T-helper 2 cell (primary cell): ENCODE data around the gene SPTAN1.
"Not testable (repeated sequence)": the region's sequence is repeated elsewhere in the genome, so short reads cannot be mapped to it uniquely, and the experiment has no call there.

ENCODE experiments used
- DNase-seq, 5 experiments: peaks; one replicate each; pipeline versions ENCODE4 v3.0.0 to v3.0.0-alpha.2; 2012 to 2022
- total RNA-seq, 2 donors: gene quantifications; one replicate each; lab custom pipeline; 2026; lab: John Stamatoyannopoulos, UW

Gene SPTAN1
- 731 to 874 reads per million in 2 donors for total RNA-seq

DNA sequence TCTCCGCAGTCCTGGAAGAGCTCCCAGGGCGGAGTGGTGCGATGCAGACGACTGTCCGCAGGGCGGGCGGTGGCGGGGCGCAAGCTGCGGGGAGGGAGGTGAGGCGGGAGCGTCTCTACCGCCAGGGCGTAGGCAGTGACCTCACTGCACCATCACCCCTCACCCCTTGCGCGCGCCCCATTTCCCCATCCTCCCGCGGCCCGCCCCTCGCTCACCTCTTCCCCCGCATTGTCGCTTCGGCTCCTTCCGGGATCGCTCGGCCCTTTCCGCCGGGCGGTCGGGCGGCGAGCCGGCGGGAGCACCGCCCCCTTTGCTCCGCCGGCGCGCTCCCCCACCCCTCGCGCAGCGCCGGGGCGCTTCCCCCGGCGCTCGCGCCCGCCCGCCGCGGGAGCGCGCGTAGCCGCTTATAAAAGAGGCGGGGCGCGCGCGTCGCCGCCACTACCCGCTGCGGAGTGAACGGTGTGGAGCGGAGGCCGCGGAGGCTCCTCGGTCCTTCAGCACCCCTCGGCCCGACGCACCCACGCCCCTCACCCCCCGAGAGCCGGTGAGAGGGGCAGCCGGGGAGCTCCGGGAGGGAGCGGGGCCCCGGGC, at the start of gene SPTAN1:
SPTAN1 (plus strand) TSS at position 435 of the 591 bp plus-strand sequence. CDS start 14,154 bp downstream, outside the sequence.
- DNase-seq, result peak; percentile 92 to 97 (median 95)

DNA sequence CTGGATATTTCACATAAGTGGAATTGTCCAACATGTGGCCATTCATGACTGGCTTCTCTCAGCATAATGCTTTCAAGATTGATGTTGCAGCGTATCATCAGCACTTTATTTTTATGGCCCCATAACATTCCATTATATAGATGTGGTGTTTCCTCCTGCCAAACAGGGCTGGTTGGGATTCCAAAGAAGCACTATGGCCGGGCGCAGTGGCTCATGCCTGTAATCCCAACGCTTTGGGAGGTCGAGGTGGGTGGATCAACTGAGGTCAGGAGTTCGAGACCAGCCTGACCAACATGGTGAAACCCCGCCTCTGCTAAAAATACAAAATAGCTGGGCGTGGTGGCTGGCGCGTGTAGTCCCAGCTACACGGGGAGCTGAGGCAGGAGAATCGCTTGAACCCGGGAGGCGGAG, 49.0 kb upstream of the SPTAN1 start:
- DNase-seq, result not testable (repeated sequence)

DNA sequence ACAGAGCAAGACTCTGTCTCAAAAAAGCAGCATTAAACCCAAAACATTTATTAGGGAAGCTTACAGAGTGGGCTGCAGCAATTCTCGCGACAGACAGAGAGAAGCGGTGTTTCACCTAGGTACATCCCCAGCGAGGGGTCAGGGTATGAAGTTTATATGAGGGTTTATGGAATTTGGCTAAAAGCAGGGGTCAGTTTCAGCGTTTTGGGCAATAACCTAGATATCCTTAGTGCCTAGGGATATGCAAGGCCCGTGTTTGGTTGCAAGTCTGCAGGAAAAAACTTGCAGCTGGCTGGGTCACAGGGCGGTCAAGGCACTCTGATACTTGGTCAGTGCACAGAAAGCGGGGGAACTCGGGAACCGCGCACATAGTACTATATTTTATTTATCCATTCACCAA, 48.5 kb upstream of the SPTAN1 start:
- DNase-seq, result no peak

DNA sequence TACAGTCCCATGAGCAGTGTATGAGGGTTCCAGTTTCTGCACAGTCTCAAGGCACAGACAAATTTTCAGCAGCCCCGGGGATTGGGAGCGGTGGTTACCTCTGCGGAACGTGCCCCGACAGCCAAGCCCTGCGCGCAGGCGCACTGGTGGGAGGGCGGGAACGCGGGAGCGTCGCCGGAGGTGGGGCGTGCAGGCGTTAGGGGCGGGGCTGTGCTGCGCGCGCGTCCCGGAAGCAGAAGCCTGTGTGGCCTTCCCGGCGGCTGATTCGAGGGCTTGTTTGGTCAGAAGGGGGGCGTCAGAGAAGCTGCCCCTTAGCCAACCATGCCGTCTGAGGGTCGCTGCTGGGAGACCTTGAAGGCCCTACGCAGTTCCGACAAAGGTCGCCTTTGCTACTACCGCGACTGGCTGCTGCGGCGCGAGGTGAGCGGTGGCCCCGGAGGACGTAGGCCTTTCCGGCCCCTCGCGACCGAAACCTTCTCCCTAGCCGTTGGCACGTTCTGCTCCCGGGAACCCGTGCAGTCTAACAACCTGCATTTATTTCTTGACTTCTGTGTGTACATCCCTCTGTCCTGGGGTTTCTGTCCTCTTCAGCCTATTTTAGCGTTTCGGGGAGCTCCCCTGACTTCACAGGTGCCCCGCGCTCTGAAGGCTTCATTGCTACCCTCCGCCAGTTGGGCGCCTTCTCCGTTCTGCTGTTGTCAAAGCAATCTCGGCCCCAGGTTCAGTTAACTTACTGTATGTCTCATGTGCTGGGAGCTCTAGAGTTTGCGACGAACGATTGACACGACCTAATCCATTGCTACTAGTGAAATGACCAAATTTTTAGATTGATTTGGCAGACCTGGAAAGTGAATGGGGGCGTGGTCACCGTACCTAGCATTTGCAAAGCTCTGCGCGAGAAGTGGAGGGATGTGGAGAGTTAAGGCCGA, 47.6 kb upstream of the SPTAN1 start, which contains the start of gene GLE1:
GLE1 (plus strand) TSS at position 235 of the 929 bp plus-strand sequence; CDS start at position 322, 87 bp downstream.
- DNase-seq, result peak; percentile 93 to 98 (median 94)

DNA sequence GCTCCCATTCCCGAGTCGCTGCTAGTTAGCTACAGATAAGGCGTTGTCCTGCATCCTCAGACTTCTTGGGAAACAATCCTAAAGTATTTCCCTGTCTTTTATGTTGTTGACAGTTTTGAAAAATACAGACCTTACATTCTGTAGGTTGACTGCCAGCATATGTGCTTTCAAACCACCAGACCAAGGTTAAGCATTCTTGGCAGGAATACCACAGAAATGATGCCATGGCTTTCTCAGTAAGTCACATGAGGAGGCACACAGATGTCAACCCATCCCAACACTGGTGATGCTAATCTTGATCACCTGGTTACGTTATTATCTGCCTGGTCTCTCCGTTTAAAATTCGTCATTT, 47.0 kb upstream of the SPTAN1 start:
- no peak for DNase-seq

DNA sequence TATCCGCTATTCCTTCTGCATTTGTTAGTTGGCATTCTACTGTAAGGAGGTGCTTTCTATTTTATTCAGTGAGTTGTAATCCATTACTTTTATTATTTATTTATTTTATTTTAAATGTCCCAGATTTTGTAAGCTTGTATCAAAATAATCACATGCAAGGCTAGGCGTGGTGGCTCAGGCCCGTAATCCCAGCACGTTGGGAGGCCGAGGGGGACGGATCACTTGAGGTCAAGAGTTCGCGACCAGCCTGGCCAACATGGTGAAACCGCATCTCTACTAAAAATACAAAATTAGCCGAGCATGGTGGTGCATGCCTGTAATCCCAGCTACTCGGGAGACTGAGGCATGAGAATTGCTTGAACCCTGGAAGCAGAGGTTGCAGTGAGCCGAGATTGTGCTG, 46.5 kb upstream of the SPTAN1 start:
- DNase-seq, result not testable (repeated sequence)

DNA sequence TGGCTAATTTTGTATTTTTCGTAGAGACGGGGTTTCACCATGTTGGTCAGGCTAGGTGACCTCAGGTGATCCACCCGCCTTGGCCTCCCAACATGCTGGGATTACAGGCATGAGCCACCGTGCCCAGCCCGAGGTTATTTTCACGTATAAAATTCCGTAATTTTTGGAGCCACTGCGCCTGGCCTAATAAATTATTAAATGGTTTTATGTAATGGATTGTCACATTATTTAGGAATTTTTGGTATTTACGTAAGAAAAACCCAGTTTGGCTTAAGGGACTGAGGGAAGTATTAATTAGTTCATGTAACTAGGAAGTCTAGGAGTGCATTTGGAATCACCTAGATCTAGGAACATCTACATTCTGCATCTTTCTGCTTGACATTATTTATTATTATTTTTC, 39.6 kb upstream of the SPTAN1 start:
- no peak for DNase-seq

DNA sequence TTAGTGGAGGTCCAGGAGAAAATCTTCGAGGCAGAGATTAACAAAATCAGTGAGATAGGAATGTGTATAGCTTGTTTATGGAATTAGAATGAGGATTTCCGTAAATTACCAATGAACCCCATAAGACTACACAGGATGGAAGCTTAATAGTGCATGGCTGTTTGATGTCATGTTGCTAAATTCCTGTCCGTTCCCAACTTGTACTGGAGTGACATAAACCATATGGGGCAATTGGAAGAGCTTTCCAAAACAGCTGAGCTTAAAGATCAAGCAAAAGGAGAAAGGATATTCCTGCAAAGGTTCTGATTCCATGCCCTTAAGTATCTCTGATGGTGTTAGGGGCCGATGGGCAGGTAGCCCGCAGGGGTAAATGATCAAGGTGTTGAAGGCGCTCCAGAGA, 30.4 kb upstream of the SPTAN1 start:
- no peak for DNase-seq

DNA sequence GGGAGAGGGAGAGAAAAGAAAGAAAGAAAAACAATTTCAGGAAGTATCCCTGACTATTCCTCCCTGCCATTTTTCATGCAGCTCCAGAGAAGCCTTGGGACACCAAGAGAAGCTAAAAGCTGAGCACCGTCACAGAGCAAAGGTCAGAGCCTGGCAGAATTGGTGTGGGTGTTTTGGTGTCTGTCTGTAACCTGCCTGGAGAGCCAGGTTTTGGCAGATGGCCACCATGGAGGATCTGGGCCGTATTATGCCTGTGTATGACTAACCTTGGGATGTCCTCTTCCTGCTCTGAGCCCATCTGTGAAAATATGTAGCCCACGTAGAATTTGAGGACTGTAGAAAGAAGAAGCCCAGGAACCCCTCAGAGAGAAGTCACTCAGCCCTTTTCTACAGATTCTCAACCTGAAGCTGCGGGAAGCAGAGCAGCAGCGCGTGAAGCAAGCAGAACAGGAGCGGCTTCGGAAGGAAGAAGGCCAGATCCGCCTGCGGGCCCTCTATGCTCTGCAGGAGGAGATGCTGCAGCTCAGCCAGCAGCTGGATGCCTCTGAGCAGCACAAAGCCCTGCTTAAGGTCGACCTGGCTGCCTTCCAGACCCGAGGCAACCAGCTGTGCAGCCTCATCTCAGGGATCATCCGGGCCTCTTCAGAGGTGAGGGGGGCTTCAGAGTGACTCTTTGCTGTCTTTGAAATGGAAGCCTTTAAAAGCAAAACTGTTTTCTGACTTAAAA, 29.0 kb upstream of the SPTAN1 start:
- DNase-seq, result no peak

DNA sequence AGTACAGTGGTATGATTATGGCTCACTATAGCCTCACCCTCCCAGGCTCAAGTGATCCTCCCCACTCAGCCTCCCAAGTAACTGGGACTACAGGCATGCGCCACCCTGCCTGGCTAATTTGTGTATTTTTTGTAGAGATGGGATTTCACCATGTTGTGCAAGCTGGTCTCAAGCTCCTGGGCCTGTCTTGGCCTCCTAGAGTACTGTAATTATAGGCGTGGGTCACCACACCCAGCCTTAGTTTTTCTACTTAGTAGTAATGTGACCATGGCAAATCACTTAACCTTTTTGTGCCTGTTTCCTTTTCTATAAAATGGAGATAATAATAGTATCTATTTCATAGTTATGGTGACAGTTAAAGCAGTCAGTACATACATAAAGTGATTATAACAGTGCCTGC, 25.7 kb upstream of the SPTAN1 start:
- DNase-seq, result no peak

DNA sequence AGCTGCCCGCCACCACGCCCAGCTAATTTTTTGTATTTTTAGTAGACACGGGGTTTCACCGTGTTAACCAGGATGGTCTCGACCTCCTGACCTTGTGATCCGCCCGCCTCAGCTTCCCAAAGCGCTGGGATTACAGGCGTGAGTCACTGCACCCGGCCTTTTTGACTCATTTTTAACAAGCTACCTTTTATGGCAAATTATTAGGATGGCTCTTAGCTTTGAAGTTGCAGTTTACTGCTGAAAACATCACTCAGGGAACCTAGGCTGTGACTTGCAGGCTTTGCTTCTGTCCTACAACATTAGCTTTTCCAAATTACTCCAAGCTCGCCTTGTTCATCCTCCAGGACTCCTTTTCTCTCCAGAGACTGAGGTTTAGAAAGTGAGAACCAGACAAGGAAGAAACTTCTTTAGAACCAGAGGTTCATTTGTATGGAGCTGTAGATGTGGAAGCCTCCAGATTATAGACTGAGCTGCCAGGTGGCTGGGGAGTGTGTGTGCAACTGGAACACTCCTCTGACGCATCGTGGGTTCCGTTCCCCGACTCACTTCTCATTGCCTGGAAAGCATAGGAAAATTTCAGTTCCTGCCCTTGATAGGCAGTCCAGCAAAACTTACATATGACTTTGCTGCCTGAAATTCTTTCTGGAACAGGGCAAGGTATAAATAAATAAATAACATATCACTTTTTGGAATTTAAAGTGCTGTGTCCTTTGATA, 23.8 kb upstream of the SPTAN1 start:
- no peak for DNase-seq

DNA sequence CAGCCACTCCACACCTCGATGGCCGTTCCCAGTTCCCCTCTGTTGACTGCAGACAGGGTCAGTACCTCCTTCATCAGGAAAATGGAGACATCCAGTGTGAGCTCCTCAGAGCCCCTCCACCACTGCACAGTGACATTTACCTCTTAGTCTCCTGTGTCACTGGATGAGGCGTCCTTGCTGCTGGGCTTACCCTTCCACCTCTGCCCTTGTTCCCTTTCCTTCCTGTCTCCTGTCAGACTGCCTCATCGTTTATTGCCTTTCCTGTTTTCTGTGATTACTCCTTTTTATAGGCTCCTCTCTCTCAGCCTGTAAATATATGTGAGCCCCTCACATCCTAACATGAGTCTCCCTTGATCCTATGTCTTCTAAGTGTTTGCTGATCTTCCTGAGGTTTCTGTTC, 23.2 kb upstream of the SPTAN1 start:
- DNase-seq, result no peak

DNA sequence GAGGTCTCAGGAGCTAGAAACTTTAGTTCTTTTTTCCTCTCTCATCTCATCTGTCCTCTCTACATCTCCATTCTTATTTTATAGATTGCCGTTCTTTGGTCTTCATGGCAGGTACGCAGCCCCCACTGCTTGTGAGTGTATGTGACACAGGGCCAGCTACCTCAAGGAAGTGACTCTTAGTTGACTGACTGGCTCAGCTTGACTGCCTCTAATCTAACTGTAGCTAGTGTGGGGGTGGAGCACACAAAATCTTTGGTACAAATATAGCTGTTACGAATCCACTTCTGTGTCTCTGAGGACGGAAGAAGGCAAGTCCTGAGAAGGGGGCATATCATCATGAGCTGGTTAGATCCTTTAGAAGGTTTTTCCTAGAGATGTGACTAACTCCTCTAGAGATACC, 19.8 kb upstream of the SPTAN1 start:
- DNase-seq, result no peak

DNA sequence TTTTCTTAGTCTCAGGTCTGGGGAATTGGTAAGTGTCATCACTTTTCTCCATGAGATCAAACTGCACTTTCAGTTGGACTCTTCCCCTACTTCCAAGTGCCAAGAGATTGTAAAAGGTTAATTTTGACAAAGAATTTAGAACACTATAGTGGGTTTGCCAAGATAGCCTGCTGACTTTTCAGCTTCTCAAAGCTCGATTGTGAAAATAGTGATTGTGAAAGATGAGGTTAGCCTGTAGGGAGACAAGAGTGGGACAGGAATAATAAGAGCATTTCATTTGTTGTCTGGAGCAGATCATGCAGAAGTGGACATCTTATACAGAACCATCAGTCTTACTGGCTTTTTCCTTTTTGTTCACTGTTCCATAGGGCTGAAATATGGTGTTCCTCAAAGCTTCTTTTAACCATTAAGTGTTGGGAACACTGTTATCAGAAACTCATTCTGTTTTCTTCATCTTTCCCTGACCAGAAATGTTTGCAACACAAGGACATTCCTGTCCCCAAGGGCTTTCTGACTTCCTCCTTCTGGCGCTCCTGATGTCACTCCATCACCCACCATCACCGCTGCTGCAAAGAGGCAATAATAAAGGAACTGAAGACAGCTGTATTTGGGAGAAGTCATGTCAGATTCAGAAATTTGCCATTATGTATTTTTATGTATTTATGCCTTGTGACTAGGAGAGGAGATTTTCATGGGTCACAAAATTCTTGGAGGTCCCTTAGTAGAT, 11.6 kb upstream of the SPTAN1 start:
- no peak for DNase-seq

DNA sequence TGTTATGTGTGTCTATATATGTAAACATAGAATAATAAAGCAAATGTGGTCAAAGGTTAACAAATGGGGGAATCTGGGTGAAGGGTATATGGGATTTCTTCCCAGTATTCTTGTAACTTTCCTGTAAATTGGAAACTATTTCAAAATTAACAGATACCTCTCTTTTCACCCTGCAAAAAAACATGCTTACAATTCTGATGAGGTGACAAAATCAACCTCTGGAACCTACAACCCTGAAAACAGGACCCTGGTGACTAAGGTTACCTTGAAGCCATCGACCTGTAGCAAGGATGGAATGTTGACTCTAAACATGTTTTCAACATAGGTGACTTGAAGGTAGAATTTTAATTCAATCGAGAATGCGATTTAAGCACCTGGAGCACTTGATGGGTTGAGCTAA, 5.9 kb upstream of the SPTAN1 start:
- no peak for DNase-seq

DNA sequence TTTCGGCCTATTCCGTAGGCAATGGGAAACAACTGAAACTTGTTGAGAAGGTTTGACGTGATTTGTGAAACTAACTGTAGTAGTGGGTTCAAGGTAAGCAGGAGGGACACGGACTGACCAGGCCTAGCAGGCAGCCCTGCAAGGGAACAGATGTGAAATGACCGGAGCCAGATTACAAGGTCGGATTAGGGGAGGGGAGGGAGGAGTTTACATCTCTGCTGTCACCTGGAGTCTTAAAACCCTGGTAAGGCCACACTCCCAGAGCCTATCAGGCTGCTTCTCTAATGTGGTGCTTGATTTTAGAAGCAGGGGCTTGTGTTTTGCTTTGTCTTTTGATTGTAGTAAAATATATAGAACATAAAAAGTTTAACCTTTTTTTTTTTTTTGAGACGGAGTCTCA, 3.5 kb upstream of the SPTAN1 start:
- no peak for DNase-seq

DNA sequence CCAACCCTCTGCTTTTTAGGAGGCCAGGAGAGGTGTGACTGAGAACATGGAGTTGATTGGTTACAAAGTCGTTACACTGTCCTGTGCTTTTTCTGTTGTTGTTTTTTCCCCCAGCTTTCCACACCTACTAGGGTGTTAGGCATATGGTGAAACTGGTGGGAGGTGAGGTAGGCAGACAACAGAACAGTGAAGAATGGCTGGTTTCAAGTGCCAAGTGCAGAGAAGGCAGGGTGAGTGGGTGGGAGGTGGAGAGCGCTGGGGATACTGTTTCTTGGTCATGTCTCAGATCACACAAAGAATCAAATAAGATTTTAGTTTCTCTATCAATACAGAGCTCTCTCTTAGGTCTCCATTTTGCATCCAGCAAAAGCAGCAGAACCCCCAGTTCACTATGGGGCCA, 2.2 kb upstream of the SPTAN1 start:
- peak in 2 of 5 experiments; percentile 22 to 29 for DNase-seq

DNA sequence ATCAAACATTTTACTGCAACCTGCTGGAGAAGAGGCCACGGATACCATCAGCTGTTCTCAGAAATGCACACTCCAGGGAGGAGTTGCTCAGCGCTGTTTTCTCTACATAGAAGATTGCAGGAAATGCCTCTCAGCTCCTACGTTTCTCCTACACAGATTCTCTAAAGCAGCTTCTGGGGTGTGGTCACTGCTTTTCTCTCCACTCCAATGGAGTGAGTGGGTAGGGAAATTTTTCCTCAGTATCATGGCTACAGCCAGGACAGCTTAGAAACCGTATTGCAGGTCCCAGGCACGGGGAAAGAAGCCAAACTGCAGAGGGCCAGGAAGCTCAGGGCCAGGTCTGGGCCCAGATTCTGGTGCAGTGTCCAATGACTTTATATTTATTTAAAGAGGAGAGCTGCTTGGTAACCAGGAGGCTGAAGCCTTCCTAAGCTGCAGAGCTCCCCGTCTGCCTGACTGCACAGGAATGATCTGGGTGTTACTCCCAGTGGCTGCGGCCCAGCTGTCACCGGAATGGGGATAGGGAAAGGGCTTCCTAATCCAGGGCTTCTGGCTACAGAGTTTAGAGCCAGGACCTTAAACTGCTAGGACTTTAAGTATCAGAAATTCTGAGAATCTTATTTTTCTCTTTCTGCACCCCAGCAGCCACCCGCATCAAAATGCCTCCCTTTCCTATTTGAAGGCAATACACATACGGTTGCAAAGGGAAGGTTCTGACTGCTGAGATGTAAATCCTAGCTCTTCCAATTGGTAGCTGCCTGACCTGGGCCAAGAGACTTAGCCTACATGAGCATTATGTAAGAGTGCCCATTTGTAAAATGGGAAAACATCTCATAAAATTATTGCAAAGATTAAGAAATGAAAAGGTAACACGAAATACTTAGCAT, 1.4 kb upstream of the SPTAN1 start:
- DNase-seq, result peak in 1 of 5 experiments; percentile 44

DNA sequence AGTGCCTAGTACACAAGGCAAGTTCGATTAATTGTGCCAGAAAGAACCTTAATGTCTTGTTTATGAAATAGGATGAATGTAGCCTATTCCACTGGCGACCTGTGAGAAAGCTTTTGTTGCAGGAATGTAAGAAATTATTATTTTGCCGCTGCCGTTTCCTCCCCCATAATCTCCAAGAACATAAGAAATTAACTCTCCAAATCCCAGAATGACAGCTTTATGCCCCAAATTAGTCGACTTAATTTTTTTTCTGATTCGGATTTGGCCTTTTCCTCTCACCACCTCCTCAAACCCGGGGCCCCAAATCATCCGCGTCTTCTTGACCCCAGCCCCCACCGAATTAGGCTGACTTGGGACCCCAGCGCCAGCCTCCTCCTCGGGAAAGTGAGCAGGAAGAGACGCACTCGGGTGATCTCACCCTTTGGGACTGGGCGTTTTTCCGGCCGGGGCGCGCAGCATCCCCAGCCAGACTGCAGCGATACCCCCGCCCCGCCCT, 682 bp upstream of the SPTAN1 start:
- no peak for DNase-seq

DNA sequence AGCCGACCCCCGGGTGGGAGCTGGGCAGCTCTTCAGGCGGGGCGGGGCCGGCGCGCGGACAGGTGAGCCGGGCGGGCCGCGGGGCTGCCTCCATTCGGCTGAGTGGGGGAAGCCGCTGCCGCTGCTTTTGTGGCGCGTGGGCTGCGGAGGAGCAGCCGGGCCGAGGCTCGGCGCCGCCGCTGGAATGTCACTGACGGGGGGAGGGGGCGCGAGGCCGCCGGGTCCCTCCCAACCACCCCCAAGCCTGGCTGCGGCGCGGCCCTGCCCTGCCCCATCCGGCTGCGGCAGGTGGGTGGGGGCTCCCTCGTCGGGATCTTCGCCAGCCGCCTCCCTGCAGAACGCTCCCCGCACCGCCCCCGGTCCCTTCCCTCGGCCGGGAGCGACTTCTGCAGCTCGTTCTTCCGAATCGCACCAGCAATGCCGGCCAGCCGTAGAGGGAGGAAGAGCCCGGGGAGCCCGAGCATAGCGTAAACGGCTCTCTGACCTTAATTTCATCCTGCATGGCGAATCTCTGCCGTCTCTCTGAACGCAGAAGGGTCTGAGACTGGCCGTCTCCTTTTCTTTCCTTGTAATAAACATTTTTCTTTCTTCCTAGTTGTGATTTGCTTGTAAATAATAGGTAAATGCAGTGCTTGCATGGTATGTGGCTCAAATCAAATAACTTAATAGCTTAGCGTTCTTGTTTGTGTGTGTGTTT, 505 bp downstream of the SPTAN1 start:
- DNase-seq, result peak in 1 of 5 experiments; percentile 59
